HCT116 (cell line): ENCODE results near the gene ZNF83. TPM values are rescaled to one million over a fixed set of nuclear protein-coding genes. Genes with fewer than 3 reads are reported as not detected.

ENCODE experiments used
- ATAC-seq: fragments of 200-7000 bp; cut with Tn5 transposase; 2 replicates; pipeline ENCODE4 v1.9.1; 2020; ENCODE audit warnings: mild to moderate bottlenecking, moderate library complexity
- BruUV-seq: library from RNA; stranded (reverse); fragments of 400-500 nt; replicated peaks from 2 replicates; lab custom pipeline; 2021; lab: Mats Ljungman, UMichigan
- CTCF ChIA-PET: fragments of 300-600 bp; sonication (Branson Sonifier 250); formaldehyde crosslinking; loops from one replicate; lab custom pipeline; 2021; ENCODE audit warnings: antibody characterized with exemption; lab: Charles Lee
- POLR2A ChIA-PET: fragments of 300-600, 350-600 bp; sonication (Branson Sonifier 250); formaldehyde crosslinking; loops from one replicate; lab custom pipeline; 2021; ENCODE audit warnings: antibody characterized with exemption; lab: Charles Lee
- RAD21 ChIA-PET, 2 experiments: fragments of 300-600 bp; sonication (Branson Sonifier 250); formaldehyde crosslinking; loops; one replicate each; lab custom pipeline; 2023; ENCODE audit warnings: low total read pairs in 2 of 2; ENCODE audit not compliant: uncharacterized antibody in 2 of 2, unreplicated experiment in 2 of 2, low non-redundant PET in 1 of 2; lab: Charles Lee
- DNase-seq: peaks from one replicate; pipeline ENCODE4 v3.0.0-alpha.2; 2010; ENCODE audit warnings: low read depth, low spot score
- H2AFZ ChIP-seq: fragments of 200-600 bp; shearing (Covaris generic), sonication (generic); 2 replicates; pipeline ENCODE4 v1.6.1; 2017; ENCODE audit warnings: low read depth, mixed run types, mixed read lengths, antibody characterized with exemption, low read length; ENCODE audit not compliant: poor library complexity, severe bottlenecking
- H3K27ac ChIP-seq: 2 replicates; pipeline ENCODE4 v1.5.1; 2012; ENCODE audit warnings: low read depth, low read length
- H3K27me3 ChIP-seq: fragments of 200-600 bp; sonication (generic); 2 replicates; pipeline ENCODE4 v1.6.1; 2016; ENCODE audit warnings: mixed run types, low read length, mixed read lengths; ENCODE audit not compliant: insufficient read depth
- H3K36me3 ChIP-seq, 2 experiments: fragments of 200-500 bp in 1 of 2; fragments of 200-600 bp in 1 of 2; sonication (Bioruptor generic) in 1 of 2; sonication (generic) in 1 of 2; 2 replicates each; pipeline versions ENCODE4 v1.5.1 to v1.6.1; 2014 to 2016; ENCODE audit warnings: low read length in 2 of 2, inconsistent platforms in 1 of 2, mixed read lengths in 1 of 2, mixed run types in 1 of 2; ENCODE audit not compliant: insufficient read depth in 2 of 2, control insufficient read depth in 1 of 2
- H3K4me1 ChIP-seq, 2 experiments: fragments of 200-600 bp in 1 of 2; sonication (generic) in 1 of 2; 2 replicates each; pipeline versions ENCODE4 v1.5.1 to v1.6.1; 2012 to 2017; ENCODE audit warnings: low read length in 2 of 2, inconsistent platforms in 1 of 2, mild to moderate bottlenecking in 1 of 2, mixed read lengths in 1 of 2, mixed run types in 1 of 2, moderate library complexity in 1 of 2; ENCODE audit not compliant: insufficient read depth in 2 of 2, control insufficient read depth in 1 of 2
- H3K4me2 ChIP-seq: fragments of 200-600 bp; sonication (generic); 2 replicates; pipeline ENCODE4 v1.6.1; 2017; ENCODE audit warnings: mixed run types, low read length, mixed read lengths
- H3K4me3 ChIP-seq, 2 experiments: fragments of 200-600 bp in 1 of 2; sonication (generic) in 1 of 2; replicated peaks in 1 of 2; 2 replicates each; pipeline ENCODE4 v1.5.1; 2011 to 2016; ENCODE audit warnings: low read length in 2 of 2, control low read depth in 1 of 2, low read depth in 1 of 2, mild to moderate bottlenecking in 1 of 2, mixed read lengths in 1 of 2, mixed run types in 1 of 2
- H3K79me2 ChIP-seq: fragments of 200-600 bp; sonication (generic); 2 replicates; pipeline ENCODE4 v1.6.1; 2017; ENCODE audit warnings: mild to moderate bottlenecking, mixed run types, low read length, moderate library complexity, mixed read lengths; ENCODE audit not compliant: insufficient read depth
- H3K9ac ChIP-seq: fragments of 200-600 bp; sonication (generic); 2 replicates; pipeline ENCODE4 v1.6.1; 2016; ENCODE audit warnings: low read length, mixed read lengths
- H3K9me2 ChIP-seq: fragments of 200-600 bp; sonication (generic), shearing (Covaris generic); 2 replicates; pipeline ENCODE4 v1.6.1; 2017; ENCODE audit warnings: mixed run types, mild to moderate bottlenecking, moderate library complexity; ENCODE audit not compliant: insufficient read depth
- H3K9me3 ChIP-seq, 2 experiments: fragments of 200-500 bp in 1 of 2; fragments of 200-600 bp in 1 of 2; sonication (Bioruptor generic) in 1 of 2; sonication (generic) in 1 of 2; 2 replicates each; pipeline ENCODE4 v1.6.1; 2014 to 2017; ENCODE audit warnings: low read length in 2 of 2, mixed read lengths in 2 of 2, inconsistent platforms in 1 of 2, low read depth in 1 of 2, mild to moderate bottlenecking in 1 of 2, mixed run types in 1 of 2, moderate library complexity in 1 of 2; ENCODE audit not compliant: control insufficient read depth in 1 of 2, insufficient read depth in 1 of 2
- H4K20me1 ChIP-seq: fragments of 200-600 bp; sonication (generic), shearing (Covaris generic); 2 replicates; pipeline ENCODE4 v1.6.1; 2017; ENCODE audit warnings: mixed run types, mild to moderate bottlenecking, moderate library complexity; ENCODE audit not compliant: insufficient read depth
- ATF3 ChIP-seq: IDR thresholded peaks from 2 replicates; pipeline ENCODE4 v1.6.1; 2012
- CBX3 ChIP-seq: IDR thresholded peaks from 2 replicates; pipeline ENCODE4 v1.6.1; 2012; ENCODE audit warnings: low read depth
- CEBPB ChIP-seq: IDR thresholded peaks from 2 replicates; pipeline ENCODE4 v1.6.1; 2012; ENCODE audit warnings: low read depth
- EGR1 ChIP-seq: IDR thresholded peaks from 2 replicates; pipeline ENCODE4 v1.6.1; 2012; ENCODE audit warnings: low read depth
- ELF1 ChIP-seq: IDR thresholded peaks from 2 replicates; pipeline ENCODE4 v1.6.1; 2012; ENCODE audit warnings: low read depth, borderline replicate concordance
- EZH2 ChIP-seq: fragments of 200-600 bp; sonication (generic); IDR thresholded peaks from 2 replicates; pipeline ENCODE4 v1.6.1; 2017; ENCODE audit warnings: antibody characterized with exemption, mixed run types
- JUND ChIP-seq: IDR thresholded peaks from 2 replicates; pipeline ENCODE4 v1.6.1; 2012
- POLR2A ChIP-seq: IDR thresholded peaks from 2 replicates; pipeline ENCODE4 v1.7.0; 2011; ENCODE audit warnings: borderline replicate concordance; ENCODE audit not compliant: insufficient read depth, insufficient read length; ENCODE audit errors: extremely low read depth
- POLR2AphosphoS5 ChIP-seq: IDR thresholded peaks from 2 replicates; pipeline ENCODE4 v1.6.1; 2011; ENCODE audit warnings: mild to moderate bottlenecking, low read depth, low read length, moderate library complexity
- RAD21 ChIP-seq: IDR thresholded peaks from 2 replicates; pipeline ENCODE4 v1.6.1; 2012; ENCODE audit warnings: low read depth, mild to moderate bottlenecking
- SRF ChIP-seq: IDR thresholded peaks from 2 replicates; pipeline ENCODE4 v1.6.1; 2012; ENCODE audit warnings: low read depth
- YY1 ChIP-seq: IDR thresholded peaks from 2 replicates; pipeline ENCODE4 v1.6.1; 2011; ENCODE audit warnings: low read length, low read depth, moderate library complexity, mild to moderate bottlenecking; ENCODE audit not compliant: insufficient replicate concordance; ENCODE audit errors: extremely low read depth
- ZBTB33 ChIP-seq: IDR thresholded peaks from 2 replicates; pipeline ENCODE4 v1.6.1; 2011; ENCODE audit warnings: mild to moderate bottlenecking, low read length, moderate library complexity; ENCODE audit not compliant: insufficient replicate concordance; ENCODE audit errors: extremely low read depth
- ZNF274 ChIP-seq: fragments of 200-500 bp; sonication (Bioruptor generic); IDR thresholded peaks from 2 replicates; pipeline ENCODE4 v1.6.1; 2014; ENCODE audit warnings: mild to moderate bottlenecking, low read depth, low read length, inconsistent platforms
- intact Hi-C: fragments of 100-400 bp; cut with micrococcal nuclease; formaldehyde crosslinking; loops from 2 replicates; pipeline ENCODE4 v1.10.0; 2022
- total RNA-seq: library from RNA; stranded (reverse); gene quantifications from one replicate; pipeline ENCODE4 v1.2.1, GENCODE V29; 2021; ENCODE audit not compliant: unreplicated experiment
- TF ChIP-seq, protein P1 (sequence below): IDR thresholded peaks from 2 replicates; pipeline ENCODE4 v1.6.1; 2012; ENCODE audit warnings: low read depth
- TF ChIP-seq, protein P2 (sequence below), 3 experiments: fragments of 200-600 bp in 1 of 3; sonication (generic) in 1 of 3; IDR thresholded peaks in 2 of 3; conservative IDR thresholded peaks in 1 of 3; 2 replicates each; pipeline ENCODE4 v1.5.1; 2012 to 2017; ENCODE audit warnings: low read depth in 2 of 3, low read length in 2 of 3, antibody characterized with exemption in 1 of 3, borderline replicate concordance in 1 of 3, control low read depth in 1 of 3, mild to moderate bottlenecking in 1 of 3, mixed read lengths in 1 of 3, mixed run types in 1 of 3, moderate library complexity in 1 of 3; ENCODE audit not compliant: insufficient read depth in 1 of 3
- TF ChIP-seq, protein P3 (sequence below): IDR thresholded peaks from 2 replicates; pipeline ENCODE4 v1.6.1; 2012

ZNF83 gene
- total RNA-seq, 1 experiment from 2014 or later: 34.2 TPM

DNA sequence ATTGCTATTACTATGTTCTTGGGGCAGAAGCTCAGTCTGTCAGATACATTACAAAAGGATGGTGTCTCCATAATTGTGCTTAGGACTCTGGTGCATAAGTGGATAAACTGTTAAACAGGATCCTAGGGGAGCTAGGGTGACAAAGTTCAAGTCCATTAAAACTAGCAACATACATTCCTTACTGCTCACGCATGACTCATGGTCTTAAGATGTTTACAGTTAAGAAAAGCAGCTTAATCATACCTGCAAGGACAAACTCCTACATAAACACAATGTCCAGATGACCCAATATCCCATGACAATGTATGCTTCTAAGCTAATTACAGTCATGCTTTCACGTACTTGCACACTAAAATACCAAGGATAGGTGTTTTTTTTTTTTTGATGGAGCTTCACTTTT, 71.6 kb downstream of the ZNF83 start:
- CTCF ChIA-PET: no interaction called here
- no peak for ATAC-seq
- POLR2A ChIA-PET: no interaction called here

More for the DNA sequence above, 71.6 kb downstream of the ZNF83 start:
- Histone ChIP-seq H3K27me3 (no peaks in the 10 kb centered on the region), H3K27ac (no peak overlapping the region)
- TF ChIP-seq JUND: no peak
- no peak for TF ChIP-seq EZH2
- TF ChIP-seq CEBPB: no peak
- TF ChIP-seq ZNF274: no peak
- TF ChIP-seq SRF: no peak
- TF ChIP-seq POLR2A: no peak
- TF ChIP-seq EGR1: no peak
- no peak for TF ChIP-seq POLR2AphosphoS5
- TF ChIP-seq RAD21: no peak
- TF ChIP-seq ATF3: no peak
- no peak for TF ChIP-seq YY1
- TF ChIP-seq, protein P1, sequence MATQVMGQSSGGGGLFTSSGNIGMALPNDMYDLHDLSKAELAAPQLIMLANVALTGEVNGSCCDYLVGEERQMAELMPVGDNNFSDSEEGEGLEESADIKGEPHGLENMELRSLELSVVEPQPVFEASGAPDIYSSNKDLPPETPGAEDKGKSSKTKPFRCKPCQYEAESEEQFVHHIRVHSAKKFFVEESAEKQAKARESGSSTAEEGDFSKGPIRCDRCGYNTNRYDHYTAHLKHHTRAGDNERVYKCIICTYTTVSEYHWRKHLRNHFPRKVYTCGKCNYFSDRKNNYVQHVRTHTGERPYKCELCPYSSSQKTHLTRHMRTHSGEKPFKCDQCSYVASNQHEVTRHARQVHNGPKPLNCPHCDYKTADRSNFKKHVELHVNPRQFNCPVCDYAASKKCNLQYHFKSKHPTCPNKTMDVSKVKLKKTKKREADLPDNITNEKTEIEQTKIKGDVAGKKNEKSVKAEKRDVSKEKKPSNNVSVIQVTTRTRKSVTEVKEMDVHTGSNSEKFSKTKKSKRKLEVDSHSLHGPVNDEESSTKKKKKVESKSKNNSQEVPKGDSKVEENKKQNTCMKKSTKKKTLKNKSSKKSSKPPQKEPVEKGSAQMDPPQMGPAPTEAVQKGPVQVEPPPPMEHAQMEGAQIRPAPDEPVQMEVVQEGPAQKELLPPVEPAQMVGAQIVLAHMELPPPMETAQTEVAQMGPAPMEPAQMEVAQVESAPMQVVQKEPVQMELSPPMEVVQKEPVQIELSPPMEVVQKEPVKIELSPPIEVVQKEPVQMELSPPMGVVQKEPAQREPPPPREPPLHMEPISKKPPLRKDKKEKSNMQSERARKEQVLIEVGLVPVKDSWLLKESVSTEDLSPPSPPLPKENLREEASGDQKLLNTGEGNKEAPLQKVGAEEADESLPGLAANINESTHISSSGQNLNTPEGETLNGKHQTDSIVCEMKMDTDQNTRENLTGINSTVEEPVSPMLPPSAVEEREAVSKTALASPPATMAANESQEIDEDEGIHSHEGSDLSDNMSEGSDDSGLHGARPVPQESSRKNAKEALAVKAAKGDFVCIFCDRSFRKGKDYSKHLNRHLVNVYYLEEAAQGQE: no peak
- no peak for TF ChIP-seq CBX3
- TF ChIP-seq ZBTB33: no peak
- TF ChIP-seq, protein P2, sequence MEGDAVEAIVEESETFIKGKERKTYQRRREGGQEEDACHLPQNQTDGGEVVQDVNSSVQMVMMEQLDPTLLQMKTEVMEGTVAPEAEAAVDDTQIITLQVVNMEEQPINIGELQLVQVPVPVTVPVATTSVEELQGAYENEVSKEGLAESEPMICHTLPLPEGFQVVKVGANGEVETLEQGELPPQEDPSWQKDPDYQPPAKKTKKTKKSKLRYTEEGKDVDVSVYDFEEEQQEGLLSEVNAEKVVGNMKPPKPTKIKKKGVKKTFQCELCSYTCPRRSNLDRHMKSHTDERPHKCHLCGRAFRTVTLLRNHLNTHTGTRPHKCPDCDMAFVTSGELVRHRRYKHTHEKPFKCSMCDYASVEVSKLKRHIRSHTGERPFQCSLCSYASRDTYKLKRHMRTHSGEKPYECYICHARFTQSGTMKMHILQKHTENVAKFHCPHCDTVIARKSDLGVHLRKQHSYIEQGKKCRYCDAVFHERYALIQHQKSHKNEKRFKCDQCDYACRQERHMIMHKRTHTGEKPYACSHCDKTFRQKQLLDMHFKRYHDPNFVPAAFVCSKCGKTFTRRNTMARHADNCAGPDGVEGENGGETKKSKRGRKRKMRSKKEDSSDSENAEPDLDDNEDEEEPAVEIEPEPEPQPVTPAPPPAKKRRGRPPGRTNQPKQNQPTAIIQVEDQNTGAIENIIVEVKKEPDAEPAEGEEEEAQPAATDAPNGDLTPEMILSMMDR (IDR thresholded peaks at IDR 0.05 in 2 of 3, conservative IDR thresholded peaks at IDR 0.05 in 1 of 3; ENCODE audit: borderline replicate concordance in 1 of 3, insufficient read depth in 1 of 3, low read depth in 2 of 3, low read length in 2 of 3): no peak
- TF ChIP-seq ELF1: no peak
- TF ChIP-seq, protein P3, sequence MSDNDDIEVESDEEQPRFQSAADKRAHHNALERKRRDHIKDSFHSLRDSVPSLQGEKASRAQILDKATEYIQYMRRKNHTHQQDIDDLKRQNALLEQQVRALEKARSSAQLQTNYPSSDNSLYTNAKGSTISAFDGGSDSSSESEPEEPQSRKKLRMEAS: no peak
- TF ChIP-seq, all 23 proteins: peak for 0
- no peak for DNase-seq
- no peak overlapping the region for H3K4me3 ChIP-seq
- H3K36me3 ChIP-seq: no peaks in the 10 kb centered on the region
- RAD21 ChIA-PET: no interaction called here
- H3K4me2 ChIP-seq: no peak overlapping the region
- intact Hi-C loops: no loop called here
- no peaks in the 10 kb centered on the region for H3K9me2 ChIP-seq
- no peak overlapping the region for H3K9ac ChIP-seq
- H2AFZ ChIP-seq: no peak overlapping the region
- peaks cover 6 to 25% of the 10 kb centered on the region in 2 experiments; a peak in 2 of 4 replicates for H3K9me3 ChIP-seq
- peaks cover 0 to 18% of the 10 kb centered on the region in 2 experiments; a peak in 2 of 4 replicates for H3K4me1 ChIP-seq
- no TSS peak for BruUV-seq
- H4K20me1 ChIP-seq: no peaks in the 10 kb centered on the region
- H3K79me2 ChIP-seq: no peaks in the 10 kb centered on the region
